ENCODE data around the gene BCAS3.

Gene BCAS3

GRCh38 chr17:61150686-61151299 is 473.1 kb downstream of the BCAS3 start:
- H3K27ac ChIP-seq = no peak overlapping the region
- TF ChIP-seq CTCF (IDR thresholded peaks at IDR 0.05) (no peak), ZFX (IDR thresholded peaks at IDR 0.05; ENCODE audit: borderline replicate concordance) (no peak)

GRCh38 chr17:61152898-61153297 is 475.2 kb downstream of the BCAS3 start:
- no peak for TF ChIP-seq ZFX (IDR thresholded peaks at IDR 0.05; ENCODE audit: borderline replicate concordance)
- TF ChIP-seq CTCF (IDR thresholded peaks at IDR 0.05) = no peak

GRCh38 chr17:61155590-61156237 is 478.1 kb downstream of the BCAS3 start:
- TF ChIP-seq CTCF (IDR thresholded peaks at IDR 0.05) (no peak), ZFX (IDR thresholded peaks at IDR 0.05; ENCODE audit: borderline replicate concordance) (no peak)

More at GRCh38 chr17:61152898-61153297, 475.2 kb downstream of the BCAS3 start:
- no peak overlapping the region for H3K27ac ChIP-seq

GRCh38 chr17:61157246-61157886 is 479.7 kb downstream of the BCAS3 start:
- TF ChIP-seq ZFX (IDR thresholded peaks at IDR 0.05; ENCODE audit: borderline replicate concordance) (no peak), CTCF (IDR thresholded peaks at IDR 0.05) (no peak)
- no peak overlapping the region for H3K27ac ChIP-seq

More at GRCh38 chr17:61155590-61156237, 478.1 kb downstream of the BCAS3 start:
- H3K27ac ChIP-seq = no peak overlapping the region

- no peak overlapping the region for H3K27ac ChIP-seq
- no peak for TF ChIP-seq CTCF (IDR thresholded peaks at IDR 0.05)
- no peak for TF ChIP-seq ZFX (IDR thresholded peaks at IDR 0.05; ENCODE audit: borderline replicate concordance)
These were observed 480.7 kb downstream of the BCAS3 start for GRCh38 chr17:61158376-61158775.

- H3K27ac ChIP-seq = no peak overlapping the region
- TF ChIP-seq CTCF (IDR thresholded peaks at IDR 0.05) (no peak), ZFX (IDR thresholded peaks at IDR 0.05; ENCODE audit: borderline replicate concordance) (no peak)
These were observed 481.7 kb downstream of the BCAS3 start for GRCh38 chr17:61159221-61159814.
